ENCODE measurements around the gene SOCS1. TPM values are rescaled to one million over a fixed set of nuclear protein-coding genes. Genes with fewer than 3 reads are reported as not detected.

SOCS1 gene
- total and polyA plus RNA-seq, 2 of the 4 experiments (the other 2 are of a cell fraction) = 2.0 to 22.0 TPM

GRCh38 chr16:11273721-11274324 is 17.8 kb upstream of the SOCS1 start:
- in situ Hi-C loops (cut with MboI; ENCODE audit: low sequenced_read_pairs) (no loop called here), intact Hi-C loops (cut with micrococcal nuclease) (no loop called here), dilution Hi-C loops (cut with HindIII; ENCODE audit: low sequenced_read_pairs, unreplicated experiment) (no loop called here)
- BruUV-seq (replicated peaks) = no TSS peak
- Histone ChIP-seq H3K4ac (ENCODE audit: low read depth, low read length) (no peak overlapping the region), H3K4me3 (ENCODE audit: insufficient read depth, low read depth, low read length) (no peak overlapping the region), H3K23ac (ENCODE audit: low read depth, low read length) (no peak overlapping the region), H2BK15ac (ENCODE audit: low read depth, low read length) (no peak overlapping the region), H2AK9ac (replicated peaks; ENCODE audit: low read depth, low read length, poor library complexity) (no peak overlapping the region), H3K36me3 (ENCODE audit: control insufficient read depth, insufficient read depth, low read length) (no peaks in the 10 kb centered on the region), H3K56ac (ENCODE audit: extremely low read depth, insufficient read depth, low read length) (no peak overlapping the region), H2AK5ac (ENCODE audit: low read depth, low read length) (no peak overlapping the region), H2AFZ (replicated peaks; ENCODE audit: low read length, poor library complexity) (no peak overlapping the region), H3K27ac (ENCODE audit: insufficient read depth, low read length) (peak overlapping the region; percentile 7; the same call in 1 of the 2 replicates), H3K9me3 (ENCODE audit: control insufficient read depth, insufficient read depth, low read length) (peaks cover 7% of the 10 kb centered on the region), H3K9ac (ENCODE audit: low read depth, low read length) (no peak overlapping the region), H4K91ac (ENCODE audit: insufficient read depth, low read depth, low read length) (no peak overlapping the region), H3K9me1 (ENCODE audit: insufficient read depth, low read length) (no peaks in the 10 kb centered on the region), H3K4me1 (ENCODE audit: control insufficient read depth, insufficient read depth, low read length) (peaks cover 7% of the 10 kb centered on the region; the same call in 1 of the 2 replicates), H3K18ac (ENCODE audit: low read depth, low read length) (peak overlapping the region; percentile 10; the same call in 1 of the 2 replicates), H2BK20ac (ENCODE audit: low read depth, low read length) (no peak overlapping the region), H3K4me2 (ENCODE audit: low read depth, low read length) (no peak overlapping the region), H3K27me3 (ENCODE audit: control insufficient read depth, insufficient read depth, low read length) (peaks cover 6% of the 10 kb centered on the region), H2BK120ac (ENCODE audit: low read depth, low read length) (no peak overlapping the region), H3K14ac (replicated peaks; ENCODE audit: low read depth, low read length) (no peak overlapping the region), H3K79me1 (ENCODE audit: low read depth in 1 of 2, low read length in 2 of 2) (no peaks in the 10 kb centered on the region), H2BK5ac (ENCODE audit: low read depth, low read length, poor library complexity, severe bottlenecking) (no peak overlapping the region), H4K8ac (ENCODE audit: low read depth in 2 of 2, low read length in 2 of 2) (no peak overlapping the region), H4K20me1 (ENCODE audit: insufficient read depth, low read length) (no peaks in the 10 kb centered on the region), H4K5ac (ENCODE audit: low read depth, low read length) (no peak overlapping the region; the same call in 1 of the 2 replicates)
- ChIA-PET CTCF (interaction anchor here (0.6 kb wide), 1 partner anchor 1048 kb away, joined by 4 read pairs; no protein-coding TSS in a partner anchor), POLR2A (ENCODE audit: unreplicated experiment) (interaction anchor here (0.7 to 1.8 kb wide), 2 partner anchors 17 to 21 kb away, joined by 3 to 18 read pairs; partner anchors contain the start of gene SOCS1)
- no CpG with 5 or more reads among the region's 3 CpGs for WGBS, 2 experiments (ENCODE audit: extremely low coverage in 2 of 2, insufficient read length in 1 of 2)
- DNase-seq (no peak), ATAC-seq (ENCODE audit: low read depth) (peak; percentile 83)
- TF ChIP-seq BHLHE40 (IDR thresholded peaks at IDR 0.05; ENCODE audit: low read depth, low read length) (no peak), CTCF (conservative IDR thresholded peaks at IDR 0.05; ENCODE audit: low read depth, low read length) (no peak), RFX5 (IDR thresholded peaks at IDR 0.05; ENCODE audit: low read depth, low read length) (no peak), RAD21 (IDR thresholded peaks at IDR 0.05; ENCODE audit: low read length) (no peak), MAZ (IDR thresholded peaks at IDR 0.05; ENCODE audit: borderline replicate concordance, low read depth, low read length) (no peak), CEBPB (IDR thresholded peaks at IDR 0.05; ENCODE audit: low read depth, low read length) (no peak), MAFK (IDR thresholded peaks at IDR 0.05; ENCODE audit: low read depth, low read length) (no peak), FOS (IDR thresholded peaks at IDR 0.05; ENCODE audit: low read depth, low read length) (no peak), RCOR1 (IDR thresholded peaks at IDR 0.05; ENCODE audit: insufficient replicate concordance, low read length) (no peak), ELK1 (IDR thresholded peaks at IDR 0.05; ENCODE audit: borderline replicate concordance, low read depth, low read length) (no peak), CHD1 (IDR thresholded peaks at IDR 0.05; ENCODE audit: low read depth, low read length) (no peak), NFE2L2 (IDR thresholded peaks at IDR 0.05; ENCODE audit: low read depth, low read length) (no peak)

Data from IMR-90 (cell line).